HG03025 (cell line): Measurements from ENCODE around the gene GNAI1.

ENCODE experiments used
- ATAC-seq: cut with Tn5 transposase; IDR thresholded peaks from one replicate; pipeline ENCODE4 v1.9.1; 2021; ENCODE audit warnings: mild to moderate bottlenecking, moderate library complexity; ENCODE audit not compliant: unreplicated experiment, low FRiP score

GNAI1 gene

DNA sequence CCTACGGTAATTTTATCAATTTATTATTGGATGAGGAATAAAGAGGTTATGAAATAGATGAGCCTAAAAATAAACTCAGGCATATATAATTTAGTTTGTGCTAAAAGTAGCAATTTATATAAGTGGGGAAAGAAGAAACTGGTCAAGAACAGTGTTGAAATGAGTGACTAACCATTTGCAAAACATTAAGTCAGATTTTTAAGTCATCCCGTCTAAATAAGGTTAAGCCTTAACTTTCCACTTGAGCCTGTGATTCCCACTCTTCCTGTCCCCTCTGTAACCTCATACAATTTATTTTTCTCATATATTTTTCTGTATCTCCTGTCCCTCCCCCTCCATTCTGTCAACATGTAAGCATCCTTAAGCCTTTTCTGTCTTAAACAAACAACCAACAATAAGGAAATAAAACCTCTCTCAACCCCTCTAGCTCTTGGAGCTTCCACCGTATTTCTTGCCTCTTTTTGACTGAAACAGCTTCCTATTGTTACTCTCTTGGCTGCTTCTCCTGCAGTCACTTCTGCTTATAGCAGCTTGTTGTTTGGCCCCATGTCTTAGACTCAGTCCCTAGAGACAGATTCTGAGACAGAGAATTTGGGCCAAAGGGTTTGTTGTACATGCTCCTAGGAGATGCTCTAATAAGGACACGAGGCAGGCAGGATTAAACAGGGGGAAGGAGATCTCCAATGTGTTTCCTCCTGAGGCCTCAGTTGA lies 109.7 kb downstream of the GNAI1 start:
- ATAC-seq, result no peak

- ATAC-seq, result no peak
Measured at GRCh38 chr7:80247144-80247543, 112.5 kb downstream of the GNAI1 start.

DNA sequence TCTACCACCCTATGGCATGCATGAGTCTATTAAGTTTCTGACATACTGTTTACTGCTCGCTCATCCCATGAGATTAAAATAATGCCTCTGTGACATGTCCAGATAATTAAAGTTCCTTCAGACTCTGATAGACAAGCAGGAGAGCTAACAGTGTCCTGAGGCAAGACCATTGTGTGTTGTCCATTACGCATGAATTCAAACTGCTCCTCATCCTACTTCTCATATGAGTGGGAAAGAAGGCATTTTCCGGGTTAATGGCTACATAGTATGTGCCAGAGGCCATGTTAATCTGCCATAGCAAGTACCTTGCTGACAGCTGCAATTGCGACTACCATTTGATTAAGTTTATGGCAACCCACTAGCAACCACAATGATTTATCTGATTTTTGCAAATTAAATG lies 113.3 kb downstream of the GNAI1 start:
- no peak for ATAC-seq

DNA sequence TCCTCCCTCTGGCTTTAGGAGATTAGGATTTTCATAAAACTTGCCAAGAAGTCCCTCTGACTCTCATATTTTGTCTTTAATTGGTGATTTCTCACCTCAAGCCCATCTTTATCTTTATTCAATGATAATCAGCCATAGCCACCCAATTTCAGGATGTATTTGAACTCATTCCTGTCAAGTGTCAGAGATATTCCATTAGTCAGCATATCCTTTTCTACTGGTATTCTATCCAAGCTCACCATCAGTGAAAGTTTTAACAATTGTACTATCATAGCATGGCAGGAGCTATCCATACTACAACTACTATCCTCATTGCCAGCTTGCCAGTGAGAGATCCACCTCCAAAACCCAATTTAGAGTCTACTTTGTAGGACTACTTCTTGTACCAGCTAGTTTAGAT lies 114.6 kb downstream of the GNAI1 start:
- no peak for ATAC-seq

DNA sequence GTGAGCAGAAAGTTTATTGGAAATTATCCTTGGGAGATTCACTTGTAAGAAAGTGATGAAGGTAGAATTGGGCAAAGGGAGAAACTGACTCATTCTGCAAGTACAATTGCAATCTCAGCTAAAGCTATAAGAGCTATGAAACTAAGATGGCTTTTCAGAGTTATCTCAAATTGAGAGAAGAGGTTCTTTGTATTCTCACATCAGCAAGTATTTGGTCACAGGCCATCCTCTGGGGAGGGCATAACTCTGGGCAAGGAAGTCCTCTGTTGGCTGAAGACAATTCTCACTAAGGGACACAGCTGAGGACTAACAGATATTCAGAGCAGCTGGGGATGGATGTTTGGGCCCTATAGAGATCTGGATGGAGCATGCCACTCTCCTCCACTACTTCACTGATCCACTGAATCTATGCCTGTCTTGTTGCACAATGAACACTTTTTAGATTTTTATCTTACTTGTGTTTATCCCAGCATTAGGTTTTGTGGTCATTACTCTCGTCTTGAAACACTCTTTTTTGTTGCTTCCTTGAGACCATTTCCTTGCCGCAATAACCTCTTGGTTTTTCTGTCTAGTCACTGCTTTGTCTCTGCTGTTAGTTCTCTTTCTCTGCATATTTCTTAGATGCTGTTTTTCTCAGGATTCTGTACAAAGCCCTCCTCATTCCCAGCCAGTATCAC lies 115.1 kb downstream of the GNAI1 start:
- no peak for ATAC-seq

- ATAC-seq, result no peak
Measured at GRCh38 chr7:80253237-80253636, 118.6 kb downstream of the GNAI1 start.

- ATAC-seq, result no peak
Measured at GRCh38 chr7:80253653-80254052, 119.0 kb downstream of the GNAI1 start.

DNA sequence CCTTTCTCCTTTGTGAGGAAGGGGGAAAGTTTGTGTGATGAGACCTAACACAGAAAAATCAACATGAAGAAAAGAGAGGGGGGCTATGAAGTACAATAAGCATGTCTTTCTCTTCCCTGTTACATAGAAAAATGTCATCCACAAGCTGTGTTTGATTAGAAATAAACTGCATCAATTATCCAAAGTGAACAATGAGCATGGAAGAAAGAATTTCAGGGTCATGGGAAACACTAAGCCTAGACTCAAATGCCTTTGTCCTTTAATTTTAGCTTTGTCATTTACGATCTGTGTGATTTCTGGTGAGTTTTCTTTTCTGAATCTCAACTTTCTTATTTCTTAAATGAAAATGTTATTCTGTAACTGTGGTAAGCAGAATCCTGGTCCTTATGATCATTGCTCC lies 121.0 kb downstream of the GNAI1 start:
- ATAC-seq, result no peak

DNA sequence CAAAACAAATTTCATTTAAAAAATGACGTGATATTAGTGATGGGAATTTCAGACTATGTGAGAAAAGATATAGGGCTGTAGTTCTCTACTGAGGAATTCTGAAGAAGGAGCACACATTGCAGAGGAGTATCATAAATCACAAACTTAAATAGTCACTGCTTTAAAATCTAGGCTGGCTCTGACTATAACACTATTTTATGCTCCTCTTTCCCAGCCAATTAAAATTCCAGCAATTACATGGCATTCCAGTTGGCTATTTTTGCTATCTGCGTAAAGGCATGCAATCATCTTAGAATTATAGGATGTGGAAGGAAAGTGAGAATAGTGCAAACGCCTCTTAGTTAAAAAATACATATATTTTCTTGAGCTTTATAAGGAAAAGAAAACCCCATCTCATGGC lies 123.1 kb downstream of the GNAI1 start:
- no peak for ATAC-seq

GRCh38 chr7:80260606-80261005 lies 126.0 kb downstream of the GNAI1 start:
- ATAC-seq, result no peak

DNA sequence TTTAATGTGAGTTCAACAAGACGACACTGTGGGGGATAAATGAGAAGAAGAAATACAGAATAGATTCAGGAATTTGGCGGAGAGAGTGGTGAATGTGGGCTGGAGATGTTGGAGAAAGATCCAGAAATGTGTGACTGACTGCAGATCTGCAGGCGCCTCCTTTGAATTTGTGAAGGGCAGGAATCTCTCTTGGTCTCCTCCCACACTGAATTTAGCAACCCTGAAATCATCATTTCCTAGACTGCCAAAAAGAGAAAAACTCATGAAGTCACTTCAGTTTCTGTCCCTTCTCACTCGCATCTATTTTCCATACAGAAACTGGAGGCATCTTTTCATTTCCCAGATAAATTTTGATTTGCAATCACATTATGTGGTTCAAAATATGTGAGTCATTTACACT lies 128.7 kb downstream of the GNAI1 start:
- ATAC-seq, result no peak

DNA sequence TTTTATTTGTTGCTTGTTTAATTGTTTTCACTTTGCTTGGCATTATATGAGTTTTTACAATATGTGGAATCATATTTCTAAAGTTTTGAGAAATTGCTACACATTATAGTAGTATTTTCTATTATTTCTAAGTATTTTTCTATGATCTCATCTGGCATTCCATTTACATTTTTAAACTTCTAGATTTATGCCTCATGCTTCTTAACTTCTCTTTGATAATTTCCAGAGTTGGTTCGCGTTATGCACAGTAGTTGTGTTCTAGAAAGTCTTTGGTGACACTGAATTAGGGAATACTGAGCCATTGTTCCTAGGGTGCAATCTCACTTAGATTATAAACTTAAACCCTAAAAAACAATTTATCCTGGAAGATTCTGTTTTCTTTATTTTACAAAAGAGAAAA lies 129.2 kb downstream of the GNAI1 start:
- ATAC-seq, result no peak

DNA sequence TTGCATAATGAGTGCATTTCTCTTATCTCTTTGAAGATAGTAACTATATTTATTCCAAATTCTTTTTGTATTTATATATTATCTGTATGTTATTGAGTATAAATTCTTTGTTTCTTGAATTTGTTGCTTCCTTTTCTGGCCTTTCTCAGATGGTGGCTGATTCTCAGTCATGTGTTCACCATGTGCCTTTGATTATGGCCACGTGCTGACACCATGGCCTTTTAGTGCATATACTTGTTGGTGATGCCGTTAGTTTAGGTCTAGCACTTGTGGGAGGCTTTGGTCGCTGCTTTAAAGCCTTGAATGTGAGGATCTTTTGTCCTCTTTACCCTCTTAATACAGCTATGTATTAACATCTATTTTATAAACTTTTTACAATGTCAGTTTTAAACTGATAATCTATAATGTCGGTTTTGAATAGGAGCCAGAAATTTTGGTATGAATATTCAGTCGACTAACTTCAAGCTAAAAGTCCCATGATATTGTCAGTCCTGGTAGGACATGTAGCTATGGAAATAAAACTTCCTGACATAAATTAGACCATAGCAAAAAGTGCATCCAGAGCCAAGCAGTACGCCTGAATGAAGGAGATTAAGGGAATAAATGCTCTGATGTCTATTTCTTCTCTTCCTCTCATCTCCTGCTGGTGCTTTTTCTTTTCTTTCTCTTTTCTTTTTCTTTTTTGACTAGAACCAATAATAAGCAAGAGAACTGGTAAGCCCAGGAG lies 130.3 kb downstream of the GNAI1 start:
- ATAC-seq, result no peak

- no peak for ATAC-seq
Measured at GRCh38 chr7:80272560-80273239, 138.1 kb downstream of the GNAI1 start.

GRCh38 chr7:80273327-80273726 lies 138.7 kb downstream of the GNAI1 start:
- ATAC-seq, result no peak

GRCh38 chr7:80275192-80275605 lies 140.6 kb downstream of the GNAI1 start:
- ATAC-seq, result no peak
